K562 (cell line): ENCODE results near the gene SKIC8. TPM values are rescaled to one million over a fixed set of nuclear protein-coding genes. Genes with fewer than 3 reads are reported as not detected.
A peak's percentile ranks its signal among the peaks of the same experiment; 100 is the strongest.

ENCODE experiments used
- ARID3A ChIP-seq: IDR thresholded peaks from 2 replicates; pipeline ENCODE4 v1.6.1; 2012; ENCODE audit warnings: low read depth, low read length, improper control_type of control experiment, borderline replicate concordance
- CBFB ChIP-seq: sonication (generic); formaldehyde crosslinking; IDR thresholded peaks from 2 replicates; pipeline ENCODE4 v1.4.0; 2020; ENCODE audit warnings: mild to moderate bottlenecking, missing genetic modification reagents
- FOXK2 ChIP-seq, 2 experiments: fragments of 450-650 bp; IDR thresholded peaks in 1 of 2; conservative IDR thresholded peaks in 1 of 2; 2 replicates each; pipeline ENCODE4 v1.6.1; 2016; ENCODE audit warnings: low read depth in 2 of 2, mild to moderate bottlenecking in 1 of 2
- LEF1 ChIP-seq: fragments of 450-650 bp; IDR thresholded peaks from 2 replicates; pipeline ENCODE4 v1.6.1; 2016; ENCODE audit warnings: mild to moderate bottlenecking
- NR2C1 ChIP-seq, 2 experiments: fragments of 450-650 bp; IDR thresholded peaks; 2 replicates each; pipeline ENCODE4 v1.6.1; 2017; ENCODE audit warnings: mild to moderate bottlenecking in 2 of 2, antibody characterized with exemption in 1 of 2, inconsistent platforms in 1 of 2, missing compliant biosample characterization in 1 of 2, missing genetic modification characterization in 1 of 2
- NUFIP1 ChIP-seq: fragments of 450-650 bp; IDR thresholded peaks from 2 replicates; pipeline ENCODE4 v1.6.1; 2018; ENCODE audit not compliant: partially characterized antibody
- POLR2A ChIP-seq: fragments of 450-650 bp; conservative IDR thresholded peaks from 2 replicates; pipeline ENCODE4 v1.6.1; 2016
- SMARCA4 ChIP-seq: fragments of 450-650 bp; IDR thresholded peaks from 2 replicates; pipeline ENCODE4 v1.6.1; 2016
- SUPT5H ChIP-seq: fragments of 450-650 bp; IDR thresholded peaks from 2 replicates; pipeline ENCODE4 v1.6.1; 2016
- ZBTB34 ChIP-seq: fragments of 250-450 bp; sonication (Bioruptor Pico); IDR thresholded peaks from 2 replicates; pipeline ENCODE4 v1.8.0; 2021; ENCODE audit warnings: mild to moderate bottlenecking, moderate library complexity
- ZMIZ1 ChIP-seq, 2 experiments: fragments of 150-350 bp in 1 of 2; IDR thresholded peaks; 2 replicates each; pipeline ENCODE4 v1.6.1; 2012 to 2016; ENCODE audit warnings: low read depth in 2 of 2, low read length in 2 of 2, mild to moderate bottlenecking in 1 of 2, moderate library complexity in 1 of 2
- ZNF644 ChIP-seq: fragments of 200-800 bp; sonication (Bioruptor generic); IDR thresholded peaks from 2 replicates; pipeline ENCODE4 v1.6.1; 2016; ENCODE audit warnings: low read depth, missing genetic modification characterization, missing compliant biosample characterization
- polyA plus RNA-seq, 8 experiments: library from polyadenylated mRNA; depleted of rRNA in 4 of 8; stranded (reverse) in 5 of 8; unstranded in 3 of 8; fragments of >200 nt; fragmentation: Nextera tagmentation in 2 of 8; fragmentation: Illumina TruSeq in 1 of 8; extraction: Ambion mirVana in 2 of 8; extraction: Trizol in 1 of 8; gene quantifications; 2 replicates each; pipeline versions ENCODE4 v1.2.1 to v1.2.3, GENCODE V29; 2011 to 2014; ENCODE audit warnings: inconsistent platforms in 1 of 8, missing spikeins in 1 of 8
- total RNA-seq, 7 experiments: library from RNA; depleted of rRNA in 6 of 7; stranded (reverse); fragments of >200 nt in 6 of 7; fragmentation: Illumina TruSeq in 2 of 7; extraction: Trizol in 2 of 7; gene quantifications; 2 replicates each; pipeline versions ENCODE4 v1.2.1 to v1.2.3, GENCODE V29; 2011 to 2021; ENCODE audit warnings: low replicate concordance in 1 of 7
- TF ChIP-seq, protein P1 (sequence below): fragments of 450-650 bp; conservative IDR thresholded peaks from 2 replicates; pipeline ENCODE4 v1.6.1; 2016; ENCODE audit warnings: missing genetic modification characterization, low read depth, mild to moderate bottlenecking, missing compliant biosample characterization, moderate library complexity
- TF ChIP-seq, protein P2 (sequence below): fragments of 200-800 bp; sonication (Bioruptor generic); IDR thresholded peaks from 2 replicates; pipeline ENCODE4 v1.6.1; 2017; ENCODE audit warnings: missing genetic modification characterization, missing compliant biosample characterization
- TF ChIP-seq, protein P3 (sequence below): fragments of 200-800 bp; sonication (Bioruptor generic); IDR thresholded peaks from 2 replicates; pipeline ENCODE4 v1.6.1; 2017; ENCODE audit warnings: missing genetic modification characterization, missing compliant biosample characterization

Gene SKIC8
- total and polyA plus RNA-seq, 9 of the 15 experiments (the other 6 are each of a cell fraction or from before 2014, with no cell fraction given) = 79.5 to 389 (median 146) TPM

DNA sequence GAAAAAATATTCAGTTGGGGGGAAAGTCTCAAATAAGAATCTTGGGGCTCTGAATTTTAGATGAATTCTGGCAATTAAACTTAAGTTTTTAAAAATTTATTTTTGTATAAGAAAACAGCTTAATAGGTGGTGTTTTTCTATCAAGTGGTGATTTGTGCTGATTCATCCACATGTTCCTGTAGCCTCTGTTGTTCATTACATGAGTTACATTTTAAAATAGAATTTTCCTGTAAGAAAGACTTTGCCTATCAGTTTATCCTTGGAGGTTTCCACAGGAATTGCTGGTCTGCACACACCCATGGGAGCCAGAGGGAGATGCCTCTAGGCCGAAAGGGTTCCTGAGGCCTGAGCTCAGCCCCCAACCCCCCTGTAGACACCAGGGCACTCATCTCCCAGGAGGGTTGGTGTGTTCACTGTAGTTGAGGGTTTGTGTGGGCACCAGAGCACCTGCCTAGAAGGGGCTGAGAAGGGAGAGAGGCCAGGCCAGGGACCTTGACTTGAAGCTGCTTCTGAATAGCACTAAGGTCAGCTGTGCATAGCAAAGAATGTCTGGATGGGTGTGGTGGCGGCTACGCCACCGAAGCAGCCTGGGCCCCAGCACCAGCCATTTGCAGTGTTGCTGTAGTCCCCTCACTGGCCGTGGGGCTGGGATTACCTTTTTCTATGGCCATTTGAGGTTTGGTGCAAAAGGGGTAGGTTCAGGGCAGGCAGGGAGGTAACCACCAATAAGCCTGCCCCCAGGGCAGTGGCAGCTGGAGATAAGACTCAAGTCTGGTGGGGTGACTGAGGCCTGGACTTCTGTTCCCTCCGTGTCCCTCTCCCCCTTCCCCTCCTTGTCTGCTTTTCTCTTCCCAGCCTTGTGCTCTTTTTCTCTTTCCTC is 23.1 kb downstream of the SKIC8 start (continued):
- peak; percentile 62 for TF ChIP-seq NUFIP1
- no peak for TF ChIP-seq ZMIZ1 (IDR thresholded peaks at IDR 0.05; ENCODE audit: low read depth in 2 of 2, low read length in 2 of 2)
- TF ChIP-seq ZBTB34 (CRISPR knock-in tag) = no peak
- TF ChIP-seq, protein P1, sequence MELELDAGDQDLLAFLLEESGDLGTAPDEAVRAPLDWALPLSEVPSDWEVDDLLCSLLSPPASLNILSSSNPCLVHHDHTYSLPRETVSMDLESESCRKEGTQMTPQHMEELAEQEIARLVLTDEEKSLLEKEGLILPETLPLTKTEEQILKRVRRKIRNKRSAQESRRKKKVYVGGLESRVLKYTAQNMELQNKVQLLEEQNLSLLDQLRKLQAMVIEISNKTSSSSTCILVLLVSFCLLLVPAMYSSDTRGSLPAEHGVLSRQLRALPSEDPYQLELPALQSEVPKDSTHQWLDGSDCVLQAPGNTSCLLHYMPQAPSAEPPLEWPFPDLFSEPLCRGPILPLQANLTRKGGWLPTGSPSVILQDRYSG (tag) = peak; percentile 77; the same call in 1 of the 2 replicates
- TF ChIP-seq, protein P2, sequence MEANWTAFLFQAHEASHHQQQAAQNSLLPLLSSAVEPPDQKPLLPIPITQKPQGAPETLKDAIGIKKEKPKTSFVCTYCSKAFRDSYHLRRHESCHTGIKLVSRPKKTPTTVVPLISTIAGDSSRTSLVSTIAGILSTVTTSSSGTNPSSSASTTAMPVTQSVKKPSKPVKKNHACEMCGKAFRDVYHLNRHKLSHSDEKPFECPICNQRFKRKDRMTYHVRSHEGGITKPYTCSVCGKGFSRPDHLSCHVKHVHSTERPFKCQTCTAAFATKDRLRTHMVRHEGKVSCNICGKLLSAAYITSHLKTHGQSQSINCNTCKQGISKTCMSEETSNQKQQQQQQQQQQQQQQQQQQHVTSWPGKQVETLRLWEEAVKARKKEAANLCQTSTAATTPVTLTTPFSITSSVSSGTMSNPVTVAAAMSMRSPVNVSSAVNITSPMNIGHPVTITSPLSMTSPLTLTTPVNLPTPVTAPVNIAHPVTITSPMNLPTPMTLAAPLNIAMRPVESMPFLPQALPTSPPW (CRISPR knock-in tag) = peak; percentile 43
- TF ChIP-seq, protein P3, sequence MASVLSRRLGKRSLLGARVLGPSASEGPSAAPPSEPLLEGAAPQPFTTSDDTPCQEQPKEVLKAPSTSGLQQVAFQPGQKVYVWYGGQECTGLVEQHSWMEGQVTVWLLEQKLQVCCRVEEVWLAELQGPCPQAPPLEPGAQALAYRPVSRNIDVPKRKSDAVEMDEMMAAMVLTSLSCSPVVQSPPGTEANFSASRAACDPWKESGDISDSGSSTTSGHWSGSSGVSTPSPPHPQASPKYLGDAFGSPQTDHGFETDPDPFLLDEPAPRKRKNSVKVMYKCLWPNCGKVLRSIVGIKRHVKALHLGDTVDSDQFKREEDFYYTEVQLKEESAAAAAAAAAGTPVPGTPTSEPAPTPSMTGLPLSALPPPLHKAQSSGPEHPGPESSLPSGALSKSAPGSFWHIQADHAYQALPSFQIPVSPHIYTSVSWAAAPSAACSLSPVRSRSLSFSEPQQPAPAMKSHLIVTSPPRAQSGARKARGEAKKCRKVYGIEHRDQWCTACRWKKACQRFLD (CRISPR knock-in tag) = no peak
- peak; percentile 49 for TF ChIP-seq POLR2A
- TF ChIP-seq SMARCA4 = peak; percentile 65
- TF ChIP-seq ZNF644 (tag) = no peak
- TF ChIP-seq FOXK2 (conservative IDR thresholded peaks at IDR 0.05 in 1 of 2, IDR thresholded peaks at IDR 0.05 in 1 of 2; ENCODE audit: low read depth in 2 of 2) = peak; percentile 10 to 46; a peak in 1 of 4 replicates
- TF ChIP-seq LEF1 = 0 out of 2 replicates have a peak, but pooled peaks have one; percentile 34
- peak; percentile 38; the same call in 1 of the 2 replicates for TF ChIP-seq SUPT5H
- 0 out of 2 replicates have a peak, but pooled peaks have one; percentile 50 for TF ChIP-seq CBFB (CRISPR knock-in tag)
- TF ChIP-seq ARID3A = no peak
- TF ChIP-seq NR2C1 (IDR thresholded peaks at IDR 0.05) = no peak
- TF ChIP-seq NR2C1 (tag; IDR thresholded peaks at IDR 0.05) = peak; percentile 30; the same call in 1 of the 2 replicates
